Esophagus muscularis mucosa (tissue), 4 donors: ENCODE results near the gene SPATA24. TPM values are rescaled to one million over a fixed set of nuclear protein-coding genes. Genes with fewer than 3 reads are reported as not detected.

Experiments used
- DNase-seq: peaks from one replicate; pipeline ENCODE4 v3.0.0-alpha.2; 2017; ENCODE audit errors: extremely low spot score
- H3K27ac ChIP-seq, 4 donors: fragments of 200-600 bp; sonication (generic); replicated peaks in 1 of 4; 1 replicate in 3 of 4; 2 replicates in 1 of 4; pipeline ENCODE4 v1.5.1; 2016 to 2019; ENCODE audit warnings: mild to moderate bottlenecking in 1 of 4
- H3K27me3 ChIP-seq, 4 donors: fragments of 200-600 bp; sonication (generic); one replicate each; pipeline versions ENCODE4 v1.5.1 to v1.6.0; 2016 to 2019
- H3K36me3 ChIP-seq, 4 donors: fragments of 200-600 bp; sonication (generic); one replicate each; pipeline ENCODE4 v1.5.1; 2016 to 2019
- H3K4me1 ChIP-seq, 4 donors: fragments of 200-600 bp; sonication (generic); one replicate each; pipeline ENCODE4 v1.5.1; 2016 to 2019
- H3K4me3 ChIP-seq, 4 donors: fragments of 200-600 bp; sonication (generic); 1 replicate in 2 of 4; 2 replicates in 2 of 4; pipeline ENCODE4 v1.5.1; 2016 to 2019; ENCODE audit warnings: mild to moderate bottlenecking in 4 of 4, moderate library complexity in 1 of 4
- H3K9me3 ChIP-seq, 4 donors: fragments of 200-600 bp; sonication (generic); 1 replicate in 3 of 4; 2 replicates in 1 of 4; pipeline ENCODE4 v1.5.1; 2016 to 2019
- EP300 ChIP-seq: sonication (generic); formaldehyde crosslinking; IDR thresholded peaks from one replicate; pipeline ENCODE4 v1.6.1; 2017; ENCODE audit warnings: antibody characterized with exemption
- POLR2A ChIP-seq: fragments of 450-650 bp; IDR thresholded peaks from one replicate; pipeline ENCODE4 v1.6.1; 2017; ENCODE audit warnings: antibody characterized with exemption, moderate library complexity, mild to moderate bottlenecking, low read depth
- POLR2AphosphoS5 ChIP-seq, 2 donors: sonication (generic); formaldehyde crosslinking; IDR thresholded peaks; one replicate each; pipeline ENCODE4 v1.6.1; 2017; ENCODE audit warnings: antibody characterized with exemption in 2 of 2
- WGBS: methylation state at CpG from one replicate; pipeline ENCODE4 v1.1.5; 2018; 5-methylcytosine and 5-hydroxymethylcytosine counted together
- intact Hi-C: fragments of 100-400 bp; cut with DNase I; formaldehyde crosslinking; loops from one replicate; pipeline ENCODE4 v1.15.1; 2023
- total RNA-seq, 4 donors: library from RNA; depleted of rRNA; stranded (reverse); fragments of >200 nt; gene quantifications; one replicate each; pipeline versions ENCODE4 v1.1.0 to v1.2.1, GENCODE V29; 2016
- TF ChIP-seq, protein P1 (sequence below), 3 experiments: fragments of 200-600 bp in 2 of 3; fragments of 450-650 bp in 1 of 3; sonication (generic) in 2 of 3; IDR thresholded peaks; one replicate each; pipeline ENCODE4 v1.5.1; 2017 to 2019; ENCODE audit warnings: antibody characterized with exemption in 3 of 3, mild to moderate bottlenecking in 2 of 3, moderate library complexity in 1 of 3

SPATA24 gene
- total RNA-seq, 4 donors from 2014 or later, result 2.9 to 6.5 (median 4.8) TPM

DNA sequence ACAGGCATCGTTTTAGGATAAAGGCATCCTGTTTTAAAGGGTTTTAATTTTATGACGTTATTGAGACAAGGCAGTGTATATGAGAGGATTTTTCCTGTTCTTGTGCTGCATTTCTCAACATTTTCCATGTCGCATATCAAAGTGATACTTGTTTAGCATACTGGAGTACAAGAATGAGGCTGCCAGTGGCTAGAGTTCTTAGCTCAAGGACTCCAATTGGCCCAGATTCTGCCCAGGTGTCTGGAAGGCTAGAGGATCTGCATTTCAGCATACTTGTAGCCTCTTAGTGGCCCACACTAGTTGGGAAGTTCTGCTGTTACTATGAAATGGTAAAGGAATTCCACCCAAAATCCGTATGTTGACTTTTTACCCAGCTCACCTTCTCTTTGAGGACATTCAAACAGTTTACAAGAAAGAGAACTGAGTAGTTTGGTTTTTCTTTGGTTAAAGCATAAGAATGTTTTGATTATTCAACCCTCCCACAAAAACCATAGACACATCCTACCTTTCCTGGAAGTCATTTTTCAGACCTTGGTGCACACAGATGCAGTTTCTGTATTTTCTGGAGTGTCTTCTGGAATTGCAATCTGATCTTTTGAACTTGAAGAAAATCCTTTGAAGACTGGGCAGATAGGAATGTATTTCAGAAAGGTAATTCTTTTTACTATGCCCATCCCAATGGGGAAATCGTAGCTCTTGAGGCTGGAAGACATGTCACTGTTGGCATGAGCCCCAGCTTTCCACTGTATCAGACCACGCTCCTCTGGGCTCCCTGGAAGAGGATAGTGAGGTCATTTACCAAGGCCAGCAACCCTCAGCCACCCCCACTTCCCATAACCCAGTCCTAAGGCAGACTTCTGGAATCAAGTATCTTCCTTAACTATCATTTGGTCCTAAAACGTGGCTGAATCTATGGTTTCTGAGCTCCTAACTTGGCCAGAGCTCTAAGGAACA, 32.1 kb downstream of the SPATA24 start:
- Histone ChIP-seq H3K27ac (no peak overlapping the region), H3K9me3 (no peaks in the 10 kb centered on the region), H3K36me3 (peaks cover 6 to 75% (median 45%) of the 10 kb centered on the region in 4 donors), H3K27me3 (no peaks in the 10 kb centered on the region), H3K4me3 (no peak overlapping the region), H3K4me1 (peaks cover 16 to 23% (median 17%) of the 10 kb centered on the region in 4 donors)
- intact Hi-C loops, result no loop called here
- TF ChIP-seq POLR2A (no peak), POLR2AphosphoS5 (IDR thresholded peaks at IDR 0.05) (no peak), EP300 (no peak)
- TF ChIP-seq, protein P1, sequence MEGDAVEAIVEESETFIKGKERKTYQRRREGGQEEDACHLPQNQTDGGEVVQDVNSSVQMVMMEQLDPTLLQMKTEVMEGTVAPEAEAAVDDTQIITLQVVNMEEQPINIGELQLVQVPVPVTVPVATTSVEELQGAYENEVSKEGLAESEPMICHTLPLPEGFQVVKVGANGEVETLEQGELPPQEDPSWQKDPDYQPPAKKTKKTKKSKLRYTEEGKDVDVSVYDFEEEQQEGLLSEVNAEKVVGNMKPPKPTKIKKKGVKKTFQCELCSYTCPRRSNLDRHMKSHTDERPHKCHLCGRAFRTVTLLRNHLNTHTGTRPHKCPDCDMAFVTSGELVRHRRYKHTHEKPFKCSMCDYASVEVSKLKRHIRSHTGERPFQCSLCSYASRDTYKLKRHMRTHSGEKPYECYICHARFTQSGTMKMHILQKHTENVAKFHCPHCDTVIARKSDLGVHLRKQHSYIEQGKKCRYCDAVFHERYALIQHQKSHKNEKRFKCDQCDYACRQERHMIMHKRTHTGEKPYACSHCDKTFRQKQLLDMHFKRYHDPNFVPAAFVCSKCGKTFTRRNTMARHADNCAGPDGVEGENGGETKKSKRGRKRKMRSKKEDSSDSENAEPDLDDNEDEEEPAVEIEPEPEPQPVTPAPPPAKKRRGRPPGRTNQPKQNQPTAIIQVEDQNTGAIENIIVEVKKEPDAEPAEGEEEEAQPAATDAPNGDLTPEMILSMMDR (IDR thresholded peaks at IDR 0.05), result no peak
- DNase-seq, result no peak
- 79% methylated on average over 7 of the region's 7 CpGs for WGBS

DNA sequence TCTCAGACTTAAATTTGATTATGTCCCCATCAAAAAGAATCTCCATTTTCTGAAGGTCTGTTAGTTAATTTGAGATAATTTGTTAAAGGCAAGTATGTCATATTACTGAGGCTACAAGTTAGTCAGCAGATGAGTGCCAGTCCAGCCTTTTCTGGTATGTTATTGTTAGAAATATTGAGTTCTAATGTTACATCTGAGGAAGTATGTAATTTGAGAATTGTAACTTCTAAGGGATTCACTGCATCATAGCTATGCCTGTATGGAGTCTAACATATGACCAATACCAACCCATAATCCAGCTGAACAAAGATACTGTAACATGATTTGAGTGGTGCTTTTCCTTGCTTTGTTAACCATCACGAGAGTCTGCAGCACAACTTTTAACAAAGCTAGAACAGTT, 34.7 kb downstream of the SPATA24 start:
- TF ChIP-seq, protein P1 (IDR thresholded peaks at IDR 0.05), result no peak

DNA sequence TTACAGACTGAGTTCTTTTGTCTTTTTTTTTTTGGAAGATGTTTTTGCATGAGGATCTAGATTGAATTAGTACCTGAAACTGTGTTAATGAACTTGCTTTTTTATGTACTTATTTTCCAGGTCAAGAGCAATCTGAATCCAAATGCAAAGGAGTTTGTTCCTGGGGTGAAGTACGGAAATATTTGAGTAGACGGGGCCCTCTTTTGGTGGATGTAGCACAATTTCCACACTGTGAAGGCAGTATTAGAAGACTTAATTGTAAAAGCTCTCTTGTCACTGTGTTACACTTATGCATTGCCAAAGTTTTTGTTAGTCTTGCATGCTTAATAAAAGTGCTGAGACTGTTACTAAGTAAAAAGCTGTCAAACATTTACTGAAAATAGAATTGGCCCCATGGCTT, 35.3 kb downstream of the SPATA24 start:
- H3K9me3 ChIP-seq, result no peaks in the 10 kb centered on the region
- DNase-seq, result no peak
- 65% methylated on average over 2 of the region's 2 CpGs for WGBS
- intact Hi-C loops, result no loop called here
- H3K27ac ChIP-seq, result no peak overlapping the region
- TF ChIP-seq, protein P1 (IDR thresholded peaks at IDR 0.05), result no peak
- no peak for TF ChIP-seq POLR2A
- TF ChIP-seq EP300, result no peak
- TF ChIP-seq POLR2AphosphoS5 (IDR thresholded peaks at IDR 0.05), result no peak
- H3K4me1 ChIP-seq, result peaks cover 6 to 13% (median 7%) of the 10 kb centered on the region in 4 donors
- no peak overlapping the region for H3K4me3 ChIP-seq
- H3K36me3 ChIP-seq, result peaks cover 29 to 98% (median 75%) of the 10 kb centered on the region in 4 donors
- no peaks in the 10 kb centered on the region for H3K27me3 ChIP-seq

More for the DNA sequence above, 34.7 kb downstream of the SPATA24 start:
- Histone ChIP-seq H3K36me3 (peaks cover 29 to 92% (median 70%) of the 10 kb centered on the region in 4 donors), H3K9me3 (no peaks in the 10 kb centered on the region), H3K4me1 (peaks cover 12 to 16% (median 12%) of the 10 kb centered on the region in 4 donors), H3K27me3 (no peaks in the 10 kb centered on the region), H3K4me3 (no peak overlapping the region), H3K27ac (no peak overlapping the region)
- no peak for DNase-seq
- intact Hi-C loops, result no loop called here
- 80% methylated on average over 1 of the region's 1 CpG for WGBS

DNA sequence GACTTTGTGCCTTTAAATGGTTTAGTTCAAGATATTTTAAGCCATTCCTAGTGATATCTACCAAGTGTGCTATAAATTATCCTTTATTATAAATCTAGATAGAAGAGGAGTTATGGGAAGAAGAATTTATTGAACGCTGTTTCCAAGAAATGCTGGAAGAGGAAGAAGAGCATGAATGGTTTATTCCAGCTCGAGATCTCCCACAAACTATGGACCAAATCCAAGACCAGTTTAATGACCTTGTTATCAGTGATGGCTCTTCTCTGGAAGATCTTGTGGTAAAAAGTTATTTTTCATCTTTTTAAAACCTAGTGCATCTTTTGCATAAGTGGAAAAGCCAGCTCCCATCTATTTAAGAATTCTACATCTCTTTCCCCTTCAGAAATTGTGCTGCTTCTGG, 39.4 kb downstream of the SPATA24 start:
- TF ChIP-seq EP300 (no peak), POLR2A (no peak), POLR2AphosphoS5 (IDR thresholded peaks at IDR 0.05) (no peak)
- TF ChIP-seq, protein P1 (IDR thresholded peaks at IDR 0.05), result no peak
- no peak for DNase-seq
- intact Hi-C loops, result no loop called here
- H3K4me1 ChIP-seq, result peaks cover 3 to 27% (median 13%) of the 10 kb centered on the region in 4 donors
- no peaks in the 10 kb centered on the region for H3K27me3 ChIP-seq
- no peak overlapping the region for H3K4me3 ChIP-seq
- H3K9me3 ChIP-seq, result no peaks in the 10 kb centered on the region
- H3K27ac ChIP-seq, result no peak overlapping the region
- WGBS, result 61% methylated on average over 2 of the region's 2 CpGs
- H3K36me3 ChIP-seq, result peaks cover 29 to 67% (median 51%) of the 10 kb centered on the region in 4 donors
